Endodermal cell (in vitro differentiated cells): ENCODE data around the gene CALU. TPM values are rescaled to one million over a fixed set of nuclear protein-coding genes. Genes with fewer than 3 reads are reported as not detected.

Source experiments
- DNase-seq: peaks from one replicate; pipeline ENCODE4 v3.0.0-alpha.2; 2017
- H3K27ac ChIP-seq: 2 replicates; pipeline ENCODE4 v1.5.1; 2013; ENCODE audit warnings: mild to moderate bottlenecking, low read depth, low read length, moderate library complexity
- H3K27me3 ChIP-seq: 2 replicates; pipeline ENCODE4 v1.6.1; 2013; ENCODE audit warnings: mild to moderate bottlenecking, low read length, moderate library complexity; ENCODE audit not compliant: insufficient read depth, control insufficient read depth, poor library complexity, severe bottlenecking
- H3K36me3 ChIP-seq: 2 replicates; pipeline ENCODE4 v1.7.0; 2013; ENCODE audit warnings: mild to moderate bottlenecking, low read length, moderate library complexity; ENCODE audit not compliant: control insufficient read depth, insufficient read depth
- H3K4me1 ChIP-seq: one replicate; pipeline ENCODE4 v1.7.0; 2013; ENCODE audit warnings: low read length; ENCODE audit not compliant: control insufficient read depth, insufficient read depth
- H3K4me3 ChIP-seq: 2 replicates; pipeline ENCODE4 v1.5.1; 2013; ENCODE audit warnings: mild to moderate bottlenecking, low read length, moderate library complexity
- H3K9ac ChIP-seq: 2 replicates; pipeline ENCODE4 v1.6.1; 2013; ENCODE audit warnings: mild to moderate bottlenecking, low read length, moderate library complexity; ENCODE audit not compliant: poor library complexity, severe bottlenecking; ENCODE audit errors: extremely low read depth
- H3K9me3 ChIP-seq: 2 replicates; pipeline ENCODE4 v1.6.1; 2013; ENCODE audit warnings: mild to moderate bottlenecking, low read length, moderate library complexity; ENCODE audit not compliant: control insufficient read depth
- H3K27ac Mint-ChIP-seq: 2 replicates; pipeline ENCODE4 v1.8.0; 2020; ENCODE audit warnings: mixed read lengths
- H3K27me3 Mint-ChIP-seq: 2 replicates; pipeline ENCODE4 v1.8.0; 2021; ENCODE audit warnings: mild to moderate bottlenecking, mixed read lengths; ENCODE audit not compliant: insufficient read depth
- H3K36me3 Mint-ChIP-seq: 2 replicates; pipeline ENCODE4 v1.8.0; 2020; ENCODE audit warnings: low read depth, mixed read lengths
- H3K4me1 Mint-ChIP-seq: 2 replicates; pipeline ENCODE4 v1.8.0; 2020; ENCODE audit warnings: mixed read lengths
- H3K4me3 Mint-ChIP-seq: 2 replicates; pipeline ENCODE4 v1.8.0; 2020; ENCODE audit warnings: mild to moderate bottlenecking, moderate library complexity, mixed read lengths
- H3K9me3 Mint-ChIP-seq: 2 replicates; pipeline ENCODE4 v1.8.0; 2020; ENCODE audit warnings: mild to moderate bottlenecking, mixed read lengths
- WGBS, 2 experiments: methylation state at CpG; one replicate each; pipeline versions ENCODE4 v1.1.5 to v1.1.7; 2013; ENCODE audit warnings: missing lambda C conversion rate in 2 of 2, mixed read lengths in 1 of 2; ENCODE audit not compliant: insufficient coverage in 1 of 2, insufficient read length in 1 of 2; 5-methylcytosine and 5-hydroxymethylcytosine counted together
- total RNA-seq, 2 donors: library from RNA; stranded (reverse); fragmentation: NEBNext Ultra II Directional in 1 of 2; extraction: Animal tissue kit (Norgen Biotek cat#: 25700) in 1 of 2; gene quantifications; 2 replicates in 1 of 2; 3 replicates in 1 of 2; pipeline ENCODE4 v1.2.1, GENCODE V29; 2021
- TF ChIP-seq, protein P1 (sequence below): fragments of 200-600 bp; sonication (generic); conservative IDR thresholded peaks from 2 replicates; pipeline ENCODE4 v1.5.0; 2021; ENCODE audit warnings: antibody characterized with exemption, mild to moderate bottlenecking

CALU gene
- total RNA-seq, 2 donors from 2014 or later, result 160 to 186 TPM

DNA sequence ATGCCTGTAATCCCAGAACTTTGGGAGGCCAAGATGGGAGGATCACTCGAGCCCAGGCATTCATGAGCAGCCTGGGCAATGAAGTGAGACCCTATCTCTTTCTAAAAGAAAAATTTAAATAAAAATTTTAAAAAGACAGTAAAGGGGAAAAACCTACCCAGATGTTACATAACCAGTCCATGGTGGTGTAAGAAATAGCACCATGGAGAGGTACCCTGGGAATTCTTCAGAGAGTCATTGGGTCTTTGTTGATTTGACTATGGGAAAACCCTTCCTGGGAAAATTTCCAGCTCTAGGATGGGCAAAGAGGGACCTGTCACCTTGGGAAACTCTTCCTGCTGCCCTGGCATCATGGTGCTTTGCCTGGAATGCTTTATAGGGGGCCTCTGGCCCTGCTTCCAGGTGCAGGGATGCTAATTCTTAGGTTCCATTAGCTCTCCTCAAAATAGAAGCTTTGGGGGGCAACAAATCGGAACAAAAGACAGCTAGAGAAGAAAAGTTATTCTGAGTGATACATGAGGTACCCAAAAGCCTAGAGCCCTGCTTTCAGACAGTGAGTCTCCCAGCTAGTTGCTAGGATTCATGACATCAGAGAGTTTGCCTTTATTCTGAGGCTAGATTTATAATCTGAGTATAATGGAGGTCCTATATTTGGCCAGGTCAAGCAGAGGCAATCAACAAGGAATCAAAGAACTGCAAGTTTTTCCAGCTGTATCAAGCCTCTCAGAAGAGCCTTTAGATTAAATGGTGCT is 62.7 kb downstream of the CALU start:
- 88 to 100% methylated on average over 1 to 2 of the region's 2 CpGs for WGBS, 2 experiments
- Histone ChIP-seq H3K36me3 (peaks cover 4% of the 10 kb centered on the region), H3K9ac (no peak overlapping the region), H3K9me3 (no peaks in the 10 kb centered on the region), H3K27ac (no peak overlapping the region), H3K27me3 (no peaks in the 10 kb centered on the region), H3K4me1 (no peaks in the 10 kb centered on the region), H3K4me3 (no peak overlapping the region)
- TF ChIP-seq, protein P1, sequence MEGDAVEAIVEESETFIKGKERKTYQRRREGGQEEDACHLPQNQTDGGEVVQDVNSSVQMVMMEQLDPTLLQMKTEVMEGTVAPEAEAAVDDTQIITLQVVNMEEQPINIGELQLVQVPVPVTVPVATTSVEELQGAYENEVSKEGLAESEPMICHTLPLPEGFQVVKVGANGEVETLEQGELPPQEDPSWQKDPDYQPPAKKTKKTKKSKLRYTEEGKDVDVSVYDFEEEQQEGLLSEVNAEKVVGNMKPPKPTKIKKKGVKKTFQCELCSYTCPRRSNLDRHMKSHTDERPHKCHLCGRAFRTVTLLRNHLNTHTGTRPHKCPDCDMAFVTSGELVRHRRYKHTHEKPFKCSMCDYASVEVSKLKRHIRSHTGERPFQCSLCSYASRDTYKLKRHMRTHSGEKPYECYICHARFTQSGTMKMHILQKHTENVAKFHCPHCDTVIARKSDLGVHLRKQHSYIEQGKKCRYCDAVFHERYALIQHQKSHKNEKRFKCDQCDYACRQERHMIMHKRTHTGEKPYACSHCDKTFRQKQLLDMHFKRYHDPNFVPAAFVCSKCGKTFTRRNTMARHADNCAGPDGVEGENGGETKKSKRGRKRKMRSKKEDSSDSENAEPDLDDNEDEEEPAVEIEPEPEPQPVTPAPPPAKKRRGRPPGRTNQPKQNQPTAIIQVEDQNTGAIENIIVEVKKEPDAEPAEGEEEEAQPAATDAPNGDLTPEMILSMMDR, result no peak
- Mint-ChIP-seq H3K27ac (no peak overlapping the region), H3K9me3 (no peaks in the 10 kb centered on the region), H3K4me3 (no peak overlapping the region), H3K4me1 (peaks cover 2% of the 10 kb centered on the region), H3K27me3 (no peaks in the 10 kb centered on the region), H3K36me3 (peaks cover 46% of the 10 kb centered on the region)
- DNase-seq, result peak; percentile 18

DNA sequence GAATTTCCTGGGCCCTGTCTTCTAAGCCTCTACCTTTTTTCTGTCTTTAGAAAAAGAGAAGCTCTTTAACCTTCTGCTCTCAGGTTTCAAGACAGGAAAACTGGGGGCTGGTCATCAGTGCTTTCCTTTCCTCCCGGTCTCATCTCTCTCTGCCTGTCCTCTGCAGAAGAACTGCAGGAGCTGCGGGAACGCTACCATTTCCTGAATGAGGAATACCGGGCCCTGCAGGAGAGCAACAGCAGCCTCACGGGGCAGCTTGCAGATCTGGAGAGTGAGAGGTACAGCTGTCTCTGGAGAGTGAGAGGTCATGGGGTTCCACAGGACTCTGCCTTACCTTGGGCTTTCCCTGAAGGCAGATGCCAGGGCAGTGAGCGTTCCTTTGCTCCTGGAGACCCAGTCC is 65.3 kb downstream of the CALU start:
- TF ChIP-seq, protein P1, result no peak
- Mint-ChIP-seq H3K27ac (no peak overlapping the region), H3K36me3 (peaks cover 39% of the 10 kb centered on the region)

DNA sequence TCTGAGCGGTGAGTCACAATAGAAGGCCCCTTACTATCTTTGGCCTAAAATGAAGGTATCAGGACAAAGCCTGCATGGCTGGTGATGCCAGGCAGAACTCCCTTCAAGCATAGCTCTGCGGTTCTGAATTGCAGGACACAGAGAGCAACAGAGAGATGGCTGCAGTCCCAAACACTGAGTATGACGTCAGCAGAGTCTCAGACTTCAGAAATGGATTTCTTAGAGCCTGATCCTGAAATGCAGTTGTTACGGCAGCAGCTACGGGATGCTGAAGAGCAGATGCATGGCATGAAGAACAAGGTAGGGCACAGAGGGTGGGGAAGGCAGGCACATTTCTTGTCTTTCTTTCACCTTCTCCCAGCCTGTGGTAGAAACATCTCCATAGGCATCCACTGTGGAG is 66.1 kb downstream of the CALU start:
- Histone ChIP-seq H3K4me3 (no peak overlapping the region), H3K27ac (no peak overlapping the region), H3K9me3 (no peaks in the 10 kb centered on the region), H3K27me3 (no peaks in the 10 kb centered on the region), H3K9ac (no peak overlapping the region), H3K36me3 (peaks cover 13% of the 10 kb centered on the region), H3K4me1 (no peaks in the 10 kb centered on the region)
- H3K4me3 Mint-ChIP-seq, result no peak overlapping the region
- H3K27me3 Mint-ChIP-seq, result no peaks in the 10 kb centered on the region
- peaks cover 43% of the 10 kb centered on the region for H3K36me3 Mint-ChIP-seq
- 94 to 96% methylated on average over 3 to 5 of the region's 5 CpGs for WGBS, 2 experiments
- no peak overlapping the region for H3K27ac Mint-ChIP-seq
- DNase-seq, result no peak
- no peaks in the 10 kb centered on the region for H3K9me3 Mint-ChIP-seq
- H3K4me1 Mint-ChIP-seq, result no peaks in the 10 kb centered on the region
- TF ChIP-seq, protein P1, result no peak

More for the DNA sequence above, 65.3 kb downstream of the CALU start:
- Mint-ChIP-seq H3K4me3 (no peak overlapping the region), H3K27me3 (no peaks in the 10 kb centered on the region), H3K4me1 (no peaks in the 10 kb centered on the region), H3K9me3 (no peaks in the 10 kb centered on the region)
- DNase-seq, result peak; percentile 65
- Histone ChIP-seq H3K4me3 (no peak overlapping the region), H3K27ac (no peak overlapping the region), H3K4me1 (no peaks in the 10 kb centered on the region), H3K9ac (no peak overlapping the region), H3K27me3 (no peaks in the 10 kb centered on the region), H3K9me3 (no peaks in the 10 kb centered on the region), H3K36me3 (peaks cover 13% of the 10 kb centered on the region)
- WGBS, 2 experiments, result 71 to 76% methylated on average over 4 to 6 of the region's 6 CpGs
